Pancreas (tissue), 10 donors: ENCODE results near the gene PCED1B. TPM values are rescaled to one million over a fixed set of nuclear protein-coding genes. Genes with fewer than 3 reads are reported as not detected.

ENCODE experiments used
- ATAC-seq, 4 donors: fragments of 200-7000 bp; cut with Tn5 transposase; one replicate each; pipeline versions ENCODE4 v1.8.0 to v1.9.1; 2020; ENCODE audit warnings: mild to moderate bottlenecking in 4 of 4, moderate library complexity in 4 of 4
- DNase-seq, 6 donors: peaks; one replicate each; pipeline ENCODE4 v3.0.0-alpha.2; 2020
- FAIRE-seq: peaks from 2 replicates; lab custom pipeline; 2012; peaks lifted over from hg19 to GRCh38; lab: Jason Lieb, UNC
- H3K27ac ChIP-seq, 4 donors: fragments of 200-600 bp; sonication (generic); 1 replicate in 3 of 4; 2 replicates in 1 of 4; pipeline versions ENCODE4 v1.5.0 to v1.8.0; 2020
- H3K27me3 ChIP-seq, 4 donors: fragments of 200-600 bp; one replicate each; pipeline ENCODE4 v1.8.0; 2021
- H3K36me3 ChIP-seq, 3 donors: fragments of 200-600 bp; sonication (generic) in 1 of 3; one replicate each; pipeline versions ENCODE4 v1.5.0 to v1.8.0; 2020 to 2021
- H3K4me1 ChIP-seq, 3 donors: fragments of 200-600 bp; one replicate each; pipeline ENCODE4 v1.8.0; 2021
- H3K4me3 ChIP-seq, 4 donors: fragments of 200-600 bp; sonication (generic) in 2 of 4; one replicate each; pipeline versions ENCODE4 v1.5.0 to v1.8.0; 2020 to 2021
- H3K9me3 ChIP-seq, 4 donors: fragments of 200-600 bp; one replicate each; pipeline ENCODE4 v1.8.0; 2021
- CTCF ChIP-seq, 4 donors: fragments of 200-600 bp; sonication (generic) in 3 of 4; IDR thresholded peaks; one replicate each; pipeline versions ENCODE4 v1.5.0 to v1.8.0; 2021; ENCODE audit warnings: antibody characterized with exemption in 4 of 4
- WGBS, 2 donors: extraction: QIAGEN DNeasy Blood & Tissue Kit; methylation state at CpG; one replicate each; pipeline ENCODE4 v1.1.7; 2013; 5-methylcytosine and 5-hydroxymethylcytosine counted together
- intact Hi-C, 3 donors: fragments of 100-400 bp; cut with DNase I; formaldehyde crosslinking; loops; one replicate each; pipeline versions ENCODE4 v1.11.1 to v1.14.2; 2022
- polyA plus RNA-seq, 2 donors: library from polyadenylated mRNA; stranded (reverse); fragments of 200-250 nt; gene quantifications; one replicate each; pipeline ENCODE4 v1.2.3, GENCODE V29; 2013
- total RNA-seq, 6 donors: library from RNA; stranded (reverse); fragmentation: NEBNext Ultra II Directional in 4 of 6; extraction: Animal tissue kit (Norgen Biotek cat#: 25700) in 4 of 6; gene quantifications; one replicate each; pipeline versions ENCODE4 v1.2.1 to v1.2.4, GENCODE V29; 2021 to 2023
- donor health status: healthy with polysubstance abuse.
- donor health status: DM: no; HTN: no; CAD: no; lungs with moderate emphysema.
- donor health status: DM: no; HTN: no; CAD: no.
- donor health status: control.
- donor health status: control.
- donor health status: Bipolar disorder and iron deficiency.
- donor health status: DM: yes; HTN: yes; CAD: no.
- donor health status: DM: no; HTN: no; CAD: no.
- donor health status: DM: no; HTN: no; CAD: no.
- donor health status: DM: yes; HTN: yes; CAD: no.

The PCED1B gene
- total and polyA plus RNA-seq, 8 donors, result 0.71 to 6.4 (median 1.7) TPM

GRCh38 chr12:47141459-47141858 lies 62.0 kb downstream of the PCED1B start:
- TF ChIP-seq CTCF (IDR thresholded peaks at IDR 0.05), result no peak
- FAIRE-seq (no peak), DNase-seq (no peak), ATAC-seq (no peak)
- no peak overlapping the region for H3K4me3 ChIP-seq
- no peaks in the 10 kb centered on the region for H3K4me1 ChIP-seq
- intact Hi-C loops, result no loop called here
- no peak overlapping the region for H3K27ac ChIP-seq
- no peaks in the 10 kb centered on the region for H3K36me3 ChIP-seq
- H3K9me3 ChIP-seq, result no peaks in the 10 kb centered on the region
- H3K27me3 ChIP-seq, result no peaks in the 10 kb centered on the region

- Histone ChIP-seq H3K9me3 (no peaks in the 10 kb centered on the region), H3K27me3 (no peaks in the 10 kb centered on the region), H3K36me3 (no peaks in the 10 kb centered on the region), H3K4me1 (no peaks in the 10 kb centered on the region), H3K4me3 (no peak overlapping the region), H3K27ac (no peak overlapping the region)
- FAIRE-seq, result no peak
- ATAC-seq, result no peak
- TF ChIP-seq CTCF (IDR thresholded peaks at IDR 0.05), result no peak
- no peak for DNase-seq
- 38 to 42% methylated on average over 2 of the region's 2 CpGs for WGBS, 2 donors
- intact Hi-C loops, result no loop called here
Observed at GRCh38 chr12:47144769-47145168, 65.3 kb downstream of the PCED1B start.

- no peaks in the 10 kb centered on the region for H3K4me1 ChIP-seq
- no peak overlapping the region for H3K4me3 ChIP-seq
- no peak for TF ChIP-seq CTCF (IDR thresholded peaks at IDR 0.05)
- intact Hi-C loops, result no loop called here
- DNase-seq, result no peak
- no peak for ATAC-seq
- no peaks in the 10 kb centered on the region for H3K9me3 ChIP-seq
- H3K36me3 ChIP-seq, result no peaks in the 10 kb centered on the region
- H3K27me3 ChIP-seq, result no peaks in the 10 kb centered on the region
- FAIRE-seq, result no peak
- WGBS, 2 donors, result 81 to 85% methylated on average over 4 of the region's 4 CpGs
- H3K27ac ChIP-seq, result no peak overlapping the region
Observed at GRCh38 chr12:47145188-47145587, 65.8 kb downstream of the PCED1B start.

- no peaks in the 10 kb centered on the region for H3K9me3 ChIP-seq
- WGBS, 2 donors, result 90 to 91% methylated on average over 2 of the region's 2 CpGs
- intact Hi-C loops, result no loop called here
- DNase-seq (no peak), FAIRE-seq (no peak), ATAC-seq (no peak)
- H3K27ac ChIP-seq, result no peak overlapping the region
- no peaks in the 10 kb centered on the region for H3K27me3 ChIP-seq
- H3K36me3 ChIP-seq, result no peaks in the 10 kb centered on the region
- TF ChIP-seq CTCF (IDR thresholded peaks at IDR 0.05), result no peak
- H3K4me1 ChIP-seq, result no peaks in the 10 kb centered on the region
- no peak overlapping the region for H3K4me3 ChIP-seq
Observed at GRCh38 chr12:47147739-47148138, 68.3 kb downstream of the PCED1B start.

GRCh38 chr12:47149146-47149545 lies 69.7 kb downstream of the PCED1B start:
- TF ChIP-seq CTCF (IDR thresholded peaks at IDR 0.05), result no peak
- no peak overlapping the region for H3K27ac ChIP-seq
- no peaks in the 10 kb centered on the region for H3K4me1 ChIP-seq
- H3K27me3 ChIP-seq, result no peaks in the 10 kb centered on the region
- no peaks in the 10 kb centered on the region for H3K9me3 ChIP-seq
- DNase-seq (no peak), FAIRE-seq (no peak), ATAC-seq (no peak)
- intact Hi-C loops, result no loop called here
- H3K36me3 ChIP-seq, result no peaks in the 10 kb centered on the region
- H3K4me3 ChIP-seq, result no peak overlapping the region
- WGBS, 2 donors, result 77 to 93% methylated on average over 3 of the region's 3 CpGs
